IPS-NIHi11 (cell line): ENCODE measurements around the gene LTBP1.

Experiments
- DNase-seq: peaks from one replicate; pipeline ENCODE4 v3.0.0; 2012; ENCODE audit warnings: mixed read lengths, low spot score

LTBP1 gene

GRCh38 chr2:33316328-33316727 is 369.6 kb downstream of the LTBP1 start:
- DNase-seq, result no peak

GRCh38 chr2:33317369-33318007 is 370.7 kb downstream of the LTBP1 start:
- no peak for DNase-seq

- no peak for DNase-seq
These were observed 371.7 kb downstream of the LTBP1 start for GRCh38 chr2:33318456-33318855.

GRCh38 chr2:33320573-33320972 is 373.8 kb downstream of the LTBP1 start:
- no peak for DNase-seq

- no peak for DNase-seq
These were observed 374.6 kb downstream of the LTBP1 start for GRCh38 chr2:33321236-33321771.

GRCh38 chr2:33321876-33322483 is 375.2 kb downstream of the LTBP1 start:
- DNase-seq, result no peak

- no peak for DNase-seq
These were observed 375.9 kb downstream of the LTBP1 start for GRCh38 chr2:33322612-33323011.

GRCh38 chr2:33323957-33324356 is 377.2 kb downstream of the LTBP1 start:
- no peak for DNase-seq

- DNase-seq, result no peak
These were observed 379.3 kb downstream of the LTBP1 start for GRCh38 chr2:33326100-33326499.

- DNase-seq, result no peak
These were observed 386.7 kb downstream of the LTBP1 start for GRCh38 chr2:33333433-33333832.

- DNase-seq, result no peak
These were observed 387.3 kb downstream of the LTBP1 start for GRCh38 chr2:33334083-33334482.

GRCh38 chr2:33335516-33335915 is 388.8 kb downstream of the LTBP1 start:
- no peak for DNase-seq

- no peak for DNase-seq
These were observed 389.4 kb downstream of the LTBP1 start for GRCh38 chr2:33336036-33336625.

- no peak for DNase-seq
These were observed 390.7 kb downstream of the LTBP1 start for GRCh38 chr2:33337385-33337960.

- no peak for DNase-seq
These were observed 391.2 kb downstream of the LTBP1 start for GRCh38 chr2:33337981-33338380.

- DNase-seq, result no peak
These were observed 392.5 kb downstream of the LTBP1 start for GRCh38 chr2:33339269-33339668.

- DNase-seq, result no peak
These were observed 393.5 kb downstream of the LTBP1 start for GRCh38 chr2:33340280-33340679.

GRCh38 chr2:33342171-33342570 is 395.4 kb downstream of the LTBP1 start:
- no peak for DNase-seq

GRCh38 chr2:33342705-33343104 is 396.0 kb downstream of the LTBP1 start:
- no peak for DNase-seq

- no peak for DNase-seq
These were observed 396.7 kb downstream of the LTBP1 start for GRCh38 chr2:33343387-33343895.

GRCh38 chr2:33344230-33344629 is 397.5 kb downstream of the LTBP1 start:
- no peak for DNase-seq

GRCh38 chr2:33347856-33348255 is 401.1 kb downstream of the LTBP1 start:
- no peak for DNase-seq

- no peak for DNase-seq
These were observed 403.9 kb downstream of the LTBP1 start for GRCh38 chr2:33350632-33351031.
